Measurements from ENCODE around the gene KANK2.

GRCh38 chr19:11244846-11245589, 47.7 kb upstream of the KANK2 start:
- TF ChIP-seq POLR2AphosphoS5 (IDR thresholded peaks at IDR 0.05; ENCODE audit: low read length) (no peak), CTCF (IDR thresholded peaks at IDR 0.05 in 2 of 3, conservative IDR thresholded peaks at IDR 0.05 in 1 of 3; ENCODE audit: control insufficient read depth in 2 of 3, extremely low read depth in 1 of 3, insufficient read depth in 1 of 3, low read depth in 3 of 3, low read length in 3 of 3) (no peak), MAX (IDR thresholded peaks at IDR 0.05; ENCODE audit: low read depth, low read length) (no peak), NBN (IDR thresholded peaks at IDR 0.05) (no peak), CHD1 (IDR thresholded peaks at IDR 0.05; ENCODE audit: low read depth, low read length) (no peak), RAD21 (IDR thresholded peaks at IDR 0.05; ENCODE audit: insufficient read depth, low read depth, low read length) (no peak), MYC (IDR thresholded peaks at IDR 0.05; ENCODE audit: insufficient read depth, insufficient read length, insufficient replicate concordance, low read length, severe bottlenecking) (no peak)
- TF ChIP-seq, protein P1, sequence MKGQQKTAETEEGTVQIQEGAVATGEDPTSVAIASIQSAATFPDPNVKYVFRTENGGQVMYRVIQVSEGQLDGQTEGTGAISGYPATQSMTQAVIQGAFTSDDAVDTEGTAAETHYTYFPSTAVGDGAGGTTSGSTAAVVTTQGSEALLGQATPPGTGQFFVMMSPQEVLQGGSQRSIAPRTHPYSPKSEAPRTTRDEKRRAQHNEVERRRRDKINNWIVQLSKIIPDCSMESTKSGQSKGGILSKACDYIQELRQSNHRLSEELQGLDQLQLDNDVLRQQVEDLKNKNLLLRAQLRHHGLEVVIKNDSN (IDR thresholded peaks at IDR 0.05; ENCODE audit: borderline replicate concordance, extremely low read length, insufficient read depth, low read depth, low read length) = no peak
- TF ChIP-seq, protein P2, sequence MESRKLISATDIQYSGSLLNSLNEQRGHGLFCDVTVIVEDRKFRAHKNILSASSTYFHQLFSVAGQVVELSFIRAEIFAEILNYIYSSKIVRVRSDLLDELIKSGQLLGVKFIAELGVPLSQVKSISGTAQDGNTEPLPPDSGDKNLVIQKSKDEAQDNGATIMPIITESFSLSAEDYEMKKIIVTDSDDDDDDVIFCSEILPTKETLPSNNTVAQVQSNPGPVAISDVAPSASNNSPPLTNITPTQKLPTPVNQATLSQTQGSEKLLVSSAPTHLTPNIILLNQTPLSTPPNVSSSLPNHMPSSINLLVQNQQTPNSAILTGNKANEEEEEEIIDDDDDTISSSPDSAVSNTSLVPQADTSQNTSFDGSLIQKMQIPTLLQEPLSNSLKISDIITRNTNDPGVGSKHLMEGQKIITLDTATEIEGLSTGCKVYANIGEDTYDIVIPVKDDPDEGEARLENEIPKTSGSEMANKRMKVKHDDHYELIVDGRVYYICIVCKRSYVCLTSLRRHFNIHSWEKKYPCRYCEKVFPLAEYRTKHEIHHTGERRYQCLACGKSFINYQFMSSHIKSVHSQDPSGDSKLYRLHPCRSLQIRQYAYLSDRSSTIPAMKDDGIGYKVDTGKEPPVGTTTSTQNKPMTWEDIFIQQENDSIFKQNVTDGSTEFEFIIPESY (IDR thresholded peaks at IDR 0.05) = no peak

Measured in GM12878 (cell line).